Thoracic aorta (tissue), 2 donors: ENCODE results near the gene IGLL5. TPM values are rescaled to one million over a fixed set of nuclear protein-coding genes. Genes with fewer than 3 reads are reported as not detected.

Source experiments
- ATAC-seq: fragments of 150-250 bp; one replicate; pipeline ENCODE4 v1.8.0; 2017; ENCODE audit warnings: low read depth; ENCODE audit not compliant: insufficient number of reproducible peaks, low FRiP score
- DNase-seq: peaks from one replicate; pipeline ENCODE4 v3.0.0-alpha.2; 2020; ENCODE audit warnings: low spot score
- H3K27ac ChIP-seq, 2 donors: fragments of 200-600 bp; sonication (generic); 1 replicate in 1 of 2; 2 replicates in 1 of 2; pipeline ENCODE4 v1.5.1; 2016; ENCODE audit warnings: mild to moderate bottlenecking in 2 of 2, moderate library complexity in 2 of 2
- H3K27me3 ChIP-seq: fragments of 200-600 bp; sonication (generic); replicated peaks from 2 replicates; pipeline ENCODE4 v1.6.0; 2016; ENCODE audit warnings: mild to moderate bottlenecking; ENCODE audit not compliant: insufficient read depth
- H3K36me3 ChIP-seq: fragments of 200-600 bp; sonication (generic); one replicate; pipeline ENCODE4 v1.5.1; 2016
- H3K4me1 ChIP-seq, 2 donors: fragments of 200-600 bp; sonication (generic); 1 replicate in 1 of 2; 2 replicates in 1 of 2; pipeline versions ENCODE4 v1.5.1 to v1.6.0; 2016; ENCODE audit warnings: low read depth in 2 of 2, mild to moderate bottlenecking in 1 of 2; ENCODE audit not compliant: control insufficient read depth in 1 of 2
- H3K4me3 ChIP-seq: fragments of 200-600 bp; sonication (generic); 2 replicates; pipeline ENCODE4 v1.5.1; 2016; ENCODE audit warnings: mild to moderate bottlenecking
- H3K9me3 ChIP-seq: fragments of 200-600 bp; sonication (generic); 2 replicates; pipeline ENCODE4 v1.5.1; 2016
- total RNA-seq, 2 donors: library from RNA; depleted of rRNA; stranded (reverse); fragments of >200 nt; gene quantifications; one replicate each; pipeline versions ENCODE4 v1.1.0 to v1.2.3, GENCODE V29; 2016
- TF ChIP-seq, protein P1 (sequence below): fragments of 200-600 bp; sonication (generic); IDR thresholded peaks from one replicate; pipeline ENCODE4 v1.5.1; 2019; ENCODE audit warnings: antibody characterized with exemption

Gene IGLL5
- total RNA-seq, 2 donors from 2014 or later = 4.3 TPM; not detected in 1

DNA sequence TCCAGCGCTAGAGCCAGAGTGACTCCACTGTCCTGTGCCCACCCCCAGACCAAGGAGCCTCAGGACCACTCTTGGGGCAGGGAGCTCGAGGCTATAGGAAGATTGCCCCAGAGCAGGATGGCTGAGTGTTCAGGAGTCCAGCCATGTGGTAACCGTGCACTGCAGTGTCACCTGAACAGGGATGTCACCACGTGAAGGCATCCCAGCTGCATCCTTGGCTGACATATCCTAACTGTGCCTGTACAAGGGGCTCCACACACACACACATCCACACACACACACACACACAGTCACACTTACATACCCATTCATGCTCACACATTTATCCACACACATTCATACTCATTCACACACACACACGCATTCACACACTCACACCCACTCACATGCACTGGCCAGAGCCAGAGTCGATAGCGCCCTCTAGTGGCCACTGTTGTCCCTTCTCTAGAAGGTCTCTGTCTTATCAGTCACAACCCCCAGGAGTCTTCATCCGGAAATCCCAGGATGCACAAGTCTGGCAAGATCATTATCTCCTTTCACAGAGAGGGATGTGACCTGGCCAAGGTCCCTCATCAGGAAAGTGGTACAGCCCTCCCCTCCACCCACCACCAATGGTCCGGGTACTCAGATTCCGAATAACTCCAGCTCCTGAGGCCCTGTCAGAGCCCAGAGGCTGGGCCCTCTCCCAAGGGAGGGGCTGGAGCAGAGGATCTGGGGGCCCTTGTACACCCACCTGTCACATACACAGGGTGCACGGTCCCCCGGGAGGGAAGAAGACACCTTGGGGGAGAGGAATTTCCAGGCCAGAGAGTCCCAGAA, 55.1 kb downstream of the IGLL5 start:
- DNase-seq (no peak), ATAC-seq (no peak)
- TF ChIP-seq, protein P1, sequence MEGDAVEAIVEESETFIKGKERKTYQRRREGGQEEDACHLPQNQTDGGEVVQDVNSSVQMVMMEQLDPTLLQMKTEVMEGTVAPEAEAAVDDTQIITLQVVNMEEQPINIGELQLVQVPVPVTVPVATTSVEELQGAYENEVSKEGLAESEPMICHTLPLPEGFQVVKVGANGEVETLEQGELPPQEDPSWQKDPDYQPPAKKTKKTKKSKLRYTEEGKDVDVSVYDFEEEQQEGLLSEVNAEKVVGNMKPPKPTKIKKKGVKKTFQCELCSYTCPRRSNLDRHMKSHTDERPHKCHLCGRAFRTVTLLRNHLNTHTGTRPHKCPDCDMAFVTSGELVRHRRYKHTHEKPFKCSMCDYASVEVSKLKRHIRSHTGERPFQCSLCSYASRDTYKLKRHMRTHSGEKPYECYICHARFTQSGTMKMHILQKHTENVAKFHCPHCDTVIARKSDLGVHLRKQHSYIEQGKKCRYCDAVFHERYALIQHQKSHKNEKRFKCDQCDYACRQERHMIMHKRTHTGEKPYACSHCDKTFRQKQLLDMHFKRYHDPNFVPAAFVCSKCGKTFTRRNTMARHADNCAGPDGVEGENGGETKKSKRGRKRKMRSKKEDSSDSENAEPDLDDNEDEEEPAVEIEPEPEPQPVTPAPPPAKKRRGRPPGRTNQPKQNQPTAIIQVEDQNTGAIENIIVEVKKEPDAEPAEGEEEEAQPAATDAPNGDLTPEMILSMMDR = peak; percentile 41
- Histone ChIP-seq H3K9me3 (no peaks in the 10 kb centered on the region), H3K27me3 (no peaks in the 10 kb centered on the region), H3K4me1 (no peaks in the 10 kb centered on the region), H3K36me3 (no peaks in the 10 kb centered on the region), H3K27ac (no peak overlapping the region), H3K4me3 (no peak overlapping the region)

DNA sequence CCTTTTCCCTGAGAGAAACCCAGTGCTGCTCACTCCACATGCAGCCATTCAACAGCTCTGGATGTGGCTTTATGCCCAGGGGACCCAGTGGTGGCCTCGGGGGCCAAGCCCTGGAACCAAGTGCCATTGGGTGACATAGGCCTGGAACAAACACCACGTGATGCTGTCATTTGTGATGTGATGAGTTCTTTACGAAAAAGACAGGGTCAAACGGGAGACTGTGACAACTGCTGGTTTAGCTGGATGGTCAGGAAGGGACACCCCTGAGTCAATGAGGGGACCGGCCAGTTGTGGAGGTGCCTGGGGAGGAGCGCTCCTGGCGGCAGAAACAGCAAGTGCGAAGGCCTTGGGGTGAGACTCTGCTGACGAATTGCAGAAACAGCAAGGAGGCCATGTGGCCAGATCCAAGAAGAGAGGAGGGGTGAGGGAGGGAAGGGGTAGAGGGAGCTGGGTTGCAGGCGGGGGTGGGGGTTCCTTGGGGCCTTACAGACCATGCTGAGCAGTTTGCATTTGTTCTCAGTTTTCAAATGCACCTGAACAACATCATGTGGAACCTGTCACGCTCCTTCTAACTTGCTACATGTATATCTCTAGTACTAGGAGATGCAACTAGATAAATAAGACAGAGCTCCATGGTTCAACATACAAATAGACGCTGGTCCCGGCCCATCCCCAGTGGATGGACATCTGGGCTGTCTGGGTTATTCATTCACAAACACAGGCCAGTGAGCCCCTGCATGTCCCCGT, 56.1 kb downstream of the IGLL5 start:
- H3K27ac ChIP-seq = no peak overlapping the region
- H3K9me3 ChIP-seq = no peaks in the 10 kb centered on the region
- H3K36me3 ChIP-seq = no peaks in the 10 kb centered on the region
- no peak overlapping the region for H3K4me3 ChIP-seq
- no peaks in the 10 kb centered on the region for H3K27me3 ChIP-seq
- DNase-seq = no peak
- H3K4me1 ChIP-seq = no peaks in the 10 kb centered on the region
- TF ChIP-seq, protein P1 = no peak
- no peak for ATAC-seq

DNA sequence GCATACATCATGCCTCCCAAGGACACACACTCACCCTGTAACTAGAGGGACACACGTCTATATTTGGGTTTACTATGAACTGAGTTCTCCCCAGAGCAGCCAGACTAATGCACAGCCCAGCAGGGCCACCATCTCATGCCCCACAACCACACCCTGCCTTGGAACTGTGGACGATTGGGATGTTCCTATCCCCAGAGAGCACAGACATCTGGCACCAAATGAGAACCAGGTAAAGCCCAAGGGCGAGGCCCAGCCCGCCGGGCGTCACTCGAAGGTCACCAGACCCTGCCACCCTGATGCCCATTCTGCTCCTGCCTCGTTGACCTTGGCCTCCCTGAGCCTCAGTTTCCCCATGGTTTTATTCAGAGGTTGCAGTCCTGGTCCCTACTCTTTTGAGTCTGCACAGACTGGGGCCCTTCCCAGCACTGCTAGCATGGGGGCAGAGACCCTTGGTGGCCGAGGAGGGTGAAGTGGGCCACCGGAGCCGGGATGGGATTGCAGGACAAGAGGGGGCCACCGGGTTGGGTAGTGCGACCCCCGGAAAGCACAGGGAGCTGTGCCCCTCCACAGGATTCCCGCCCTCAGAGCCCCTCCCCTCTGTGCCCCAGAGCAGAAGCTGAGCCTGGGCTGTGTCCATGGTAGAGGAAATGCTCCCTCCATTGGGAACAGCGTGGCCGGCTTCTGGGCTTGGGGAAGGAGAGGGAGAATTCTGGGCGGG, 56.8 kb downstream of the IGLL5 start:
- Histone ChIP-seq H3K4me3 (no peak overlapping the region), H3K36me3 (no peaks in the 10 kb centered on the region), H3K27me3 (no peaks in the 10 kb centered on the region), H3K4me1 (no peaks in the 10 kb centered on the region), H3K27ac (no peak overlapping the region), H3K9me3 (no peaks in the 10 kb centered on the region)
- ATAC-seq = no peak
- TF ChIP-seq, protein P1 = no peak
- no peak for DNase-seq

DNA sequence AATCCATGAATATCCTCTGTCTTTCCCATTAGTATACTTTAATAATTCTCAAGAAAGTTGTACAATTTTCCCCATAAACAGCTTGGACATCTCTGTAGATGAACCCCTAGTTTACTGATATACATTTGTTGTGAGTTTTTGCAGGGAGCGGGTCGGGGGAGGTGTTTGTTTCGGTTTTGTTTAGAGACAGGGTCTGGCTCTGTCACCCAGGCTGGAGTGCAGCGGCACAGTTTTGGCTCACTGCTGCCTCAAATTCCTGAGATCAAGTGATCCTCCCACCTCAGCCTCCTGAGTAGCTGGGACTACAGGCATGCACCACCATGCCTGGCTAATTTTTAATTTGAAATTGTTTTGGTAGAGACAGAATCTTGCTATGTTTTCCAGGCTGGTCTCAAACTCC, 57.6 kb downstream of the IGLL5 start:
- DNase-seq (no peak), ATAC-seq (no peak)
- no peak overlapping the region for H3K4me3 ChIP-seq
- H3K36me3 ChIP-seq = no peaks in the 10 kb centered on the region
- H3K4me1 ChIP-seq = no peaks in the 10 kb centered on the region
- TF ChIP-seq, protein P1 = no peak
- H3K27me3 ChIP-seq = no peaks in the 10 kb centered on the region
- H3K27ac ChIP-seq = no peak overlapping the region
- no peaks in the 10 kb centered on the region for H3K9me3 ChIP-seq

Other genes with a start within 250 kb of the IGLL5 start
- gene GGTLC2, start 243.2 kb upstream of the IGLL5 start, total RNA-seq = not detected
- 1 to 10 TPM; 3.9 to 5.4 TPM for gene GNAZ, start 182.7 kb downstream of the IGLL5 start, total RNA-seq